ENCODE data around the gene KCNQ1OT1.

Gene KCNQ1OT1

GRCh38 chr11:2677127-2677526 is 22.7 kb downstream of the KCNQ1OT1 start:
- H3K36me3 Mint-ChIP-seq: no peaks in the 10 kb centered on the region
- no peak overlapping the region for H3K27ac Mint-ChIP-seq
- H3K4me1 Mint-ChIP-seq: peaks cover 42% of the 10 kb centered on the region
- H3K4me3 Mint-ChIP-seq: no peak overlapping the region
- H3K27me3 Mint-ChIP-seq: no peaks in the 10 kb centered on the region
- ATAC-seq: peak; percentile 77
- H3K9me3 Mint-ChIP-seq: no peaks in the 10 kb centered on the region

DNA sequence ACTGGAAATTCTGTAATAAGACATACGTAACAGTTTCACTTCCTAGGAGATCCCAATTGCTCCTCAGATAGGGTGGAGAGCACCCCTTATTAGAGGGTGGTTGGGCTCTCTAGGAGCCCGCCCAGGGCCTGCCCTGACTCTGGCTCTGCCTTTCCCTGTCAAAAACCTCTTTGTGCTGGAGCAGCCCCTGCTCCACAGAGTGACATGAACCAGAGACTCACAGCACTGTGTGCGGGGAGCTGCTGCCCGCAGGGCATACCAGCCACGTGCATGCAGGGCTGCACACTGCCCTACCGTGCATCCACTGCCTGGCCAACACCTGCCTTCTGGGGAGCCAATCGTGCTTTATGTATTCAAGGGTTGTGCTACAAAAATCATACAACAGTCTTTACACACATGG is 24.3 kb downstream of the KCNQ1OT1 start:
- no peak for ATAC-seq
- H3K4me3 Mint-ChIP-seq: no peak overlapping the region
- H3K27me3 Mint-ChIP-seq: no peaks in the 10 kb centered on the region
- H3K4me1 Mint-ChIP-seq: peaks cover 36% of the 10 kb centered on the region
- H3K27ac Mint-ChIP-seq: no peak overlapping the region
- no peaks in the 10 kb centered on the region for H3K36me3 Mint-ChIP-seq
- H3K9me3 Mint-ChIP-seq: no peaks in the 10 kb centered on the region

- H3K4me3 Mint-ChIP-seq: no peak overlapping the region
- no peaks in the 10 kb centered on the region for H3K9me3 Mint-ChIP-seq
- H3K27ac Mint-ChIP-seq: no peak overlapping the region
- no peaks in the 10 kb centered on the region for H3K27me3 Mint-ChIP-seq
- ATAC-seq: no peak
- no peaks in the 10 kb centered on the region for H3K36me3 Mint-ChIP-seq
- peaks cover 36% of the 10 kb centered on the region for H3K4me1 Mint-ChIP-seq
Observed at GRCh38 chr11:2674658-2675131, 25.1 kb downstream of the KCNQ1OT1 start.

- Mint-ChIP-seq H3K27ac (no peak overlapping the region), H3K4me1 (peaks cover 36% of the 10 kb centered on the region), H3K4me3 (no peak overlapping the region), H3K36me3 (no peaks in the 10 kb centered on the region), H3K9me3 (no peaks in the 10 kb centered on the region), H3K27me3 (no peaks in the 10 kb centered on the region)
- no peak for ATAC-seq
Observed at GRCh38 chr11:2673871-2674471, 25.8 kb downstream of the KCNQ1OT1 start.

- Mint-ChIP-seq H3K36me3 (peaks cover 7% of the 10 kb centered on the region), H3K27ac (no peak overlapping the region), H3K27me3 (no peaks in the 10 kb centered on the region), H3K4me3 (no peak overlapping the region), H3K4me1 (peaks cover 36% of the 10 kb centered on the region), H3K9me3 (no peaks in the 10 kb centered on the region)
- ATAC-seq: no peak
Observed at GRCh38 chr11:2673250-2673610, 26.6 kb downstream of the KCNQ1OT1 start.

- Mint-ChIP-seq H3K9me3 (no peaks in the 10 kb centered on the region), H3K27me3 (no peaks in the 10 kb centered on the region), H3K36me3 (peaks cover 8% of the 10 kb centered on the region), H3K27ac (no peak overlapping the region), H3K4me3 (no peak overlapping the region), H3K4me1 (peaks cover 36% of the 10 kb centered on the region)
- ATAC-seq: no peak
Observed at GRCh38 chr11:2672553-2673249, 27.1 kb downstream of the KCNQ1OT1 start.

- Mint-ChIP-seq H3K27me3 (no peaks in the 10 kb centered on the region), H3K36me3 (peaks cover 8% of the 10 kb centered on the region), H3K27ac (no peak overlapping the region), H3K9me3 (no peaks in the 10 kb centered on the region), H3K4me1 (peaks cover 30% of the 10 kb centered on the region), H3K4me3 (no peak overlapping the region)
- no peak for ATAC-seq
Observed at GRCh38 chr11:2671748-2672147, 28.0 kb downstream of the KCNQ1OT1 start.

- H3K4me1 Mint-ChIP-seq: peaks cover 20% of the 10 kb centered on the region
- no peaks in the 10 kb centered on the region for H3K9me3 Mint-ChIP-seq
- H3K27me3 Mint-ChIP-seq: no peaks in the 10 kb centered on the region
- H3K27ac Mint-ChIP-seq: no peak overlapping the region
- H3K36me3 Mint-ChIP-seq: peaks cover 9% of the 10 kb centered on the region
- ATAC-seq: no peak
- no peak overlapping the region for H3K4me3 Mint-ChIP-seq
Observed at GRCh38 chr11:2670541-2671100, 29.2 kb downstream of the KCNQ1OT1 start.

GRCh38 chr11:2669634-2670469 is 29.9 kb downstream of the KCNQ1OT1 start:
- H3K9me3 Mint-ChIP-seq: no peaks in the 10 kb centered on the region
- no peak overlapping the region for H3K4me3 Mint-ChIP-seq
- ATAC-seq: no peak
- peaks cover 17% of the 10 kb centered on the region for H3K36me3 Mint-ChIP-seq
- H3K4me1 Mint-ChIP-seq: peaks cover 17% of the 10 kb centered on the region
- H3K27ac Mint-ChIP-seq: no peak overlapping the region
- no peaks in the 10 kb centered on the region for H3K27me3 Mint-ChIP-seq

DNA sequence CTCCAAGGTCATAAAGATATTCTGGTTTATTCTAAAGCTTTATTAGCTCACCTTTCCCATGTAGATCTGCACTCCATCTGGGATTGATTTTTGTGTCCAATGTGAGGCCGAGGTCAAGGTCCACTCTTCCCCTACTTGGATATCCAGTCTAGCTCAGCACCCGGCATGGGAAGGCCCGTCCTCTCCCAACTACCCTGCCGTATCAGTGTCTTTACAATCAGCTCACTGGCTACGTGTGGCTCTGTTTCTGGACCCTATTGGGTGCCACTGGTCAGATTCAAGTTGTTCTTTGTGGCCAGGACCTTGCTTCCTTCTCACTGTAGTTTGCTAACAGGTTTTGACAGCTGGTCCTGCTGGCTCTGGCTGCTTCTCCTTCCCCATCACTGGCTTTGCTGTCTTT is 30.9 kb downstream of the KCNQ1OT1 start:
- Mint-ChIP-seq H3K9me3 (no peaks in the 10 kb centered on the region), H3K36me3 (peaks cover 24% of the 10 kb centered on the region), H3K27me3 (no peaks in the 10 kb centered on the region), H3K4me3 (no peak overlapping the region), H3K27ac (no peak overlapping the region), H3K4me1 (peaks cover 16% of the 10 kb centered on the region)
- ATAC-seq: no peak

GRCh38 chr11:2667940-2668339 is 31.9 kb downstream of the KCNQ1OT1 start:
- Mint-ChIP-seq H3K36me3 (peaks cover 33% of the 10 kb centered on the region), H3K4me3 (no peak overlapping the region), H3K27ac (no peak overlapping the region), H3K4me1 (peaks cover 9% of the 10 kb centered on the region), H3K27me3 (no peaks in the 10 kb centered on the region), H3K9me3 (no peaks in the 10 kb centered on the region)
- ATAC-seq: no peak

- Mint-ChIP-seq H3K27me3 (no peaks in the 10 kb centered on the region), H3K9me3 (no peaks in the 10 kb centered on the region), H3K4me1 (peaks cover 9% of the 10 kb centered on the region), H3K4me3 (no peak overlapping the region), H3K36me3 (peaks cover 42% of the 10 kb centered on the region), H3K27ac (no peak overlapping the region)
- ATAC-seq: no peak
Observed at GRCh38 chr11:2666828-2667570, 32.8 kb downstream of the KCNQ1OT1 start.

DNA sequence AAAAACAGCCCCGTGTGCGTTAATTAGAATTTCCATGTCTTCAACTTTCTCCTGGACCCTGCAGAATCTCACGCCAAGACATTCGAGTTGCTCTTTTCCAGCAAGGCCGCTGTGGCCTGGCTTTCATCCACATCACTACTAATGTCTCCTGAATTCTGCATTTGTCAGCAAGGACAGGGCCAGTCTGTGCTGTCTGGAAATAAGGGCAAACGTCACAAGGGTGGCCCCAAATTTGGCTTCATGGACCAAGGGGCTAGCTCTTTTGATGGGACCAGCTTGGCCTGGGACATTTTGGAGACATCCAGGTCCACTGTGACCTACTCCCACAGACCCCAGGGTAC is 33.4 kb downstream of the KCNQ1OT1 start:
- H3K36me3 Mint-ChIP-seq: peaks cover 49% of the 10 kb centered on the region
- peaks cover 6% of the 10 kb centered on the region for H3K4me1 Mint-ChIP-seq
- no peak for ATAC-seq
- no peak overlapping the region for H3K27ac Mint-ChIP-seq
- no peaks in the 10 kb centered on the region for H3K27me3 Mint-ChIP-seq
- no peaks in the 10 kb centered on the region for H3K9me3 Mint-ChIP-seq
- H3K4me3 Mint-ChIP-seq: no peak overlapping the region

GRCh38 chr11:2665526-2666400 is 34.0 kb downstream of the KCNQ1OT1 start:
- no peak for ATAC-seq
- Mint-ChIP-seq H3K36me3 (peaks cover 55% of the 10 kb centered on the region), H3K27ac (no peak overlapping the region), H3K4me3 (no peak overlapping the region), H3K27me3 (no peaks in the 10 kb centered on the region), H3K9me3 (no peaks in the 10 kb centered on the region), H3K4me1 (no peaks in the 10 kb centered on the region)
